Measurements from ENCODE around the gene TRMU.

- TF ChIP-seq CTCF (IDR thresholded peaks at IDR 0.05; ENCODE audit: extremely low read depth in 1 of 2, insufficient read depth in 1 of 2, low read depth in 1 of 2, low read length in 2 of 2) = no peak
- TF ChIP-seq MYC (IDR thresholded peaks at IDR 0.05; ENCODE audit: low read depth, low read length) = no peak
- no peak for TF ChIP-seq POLR2A (IDR thresholded peaks at IDR 0.05; ENCODE audit: low read depth, low read length)
- no peak for TF ChIP-seq JUN (IDR thresholded peaks at IDR 0.05; ENCODE audit: borderline replicate concordance, insufficient read depth, insufficient read length, low read depth)
- no peak for TF ChIP-seq EZH2 (IDR thresholded peaks at IDR 0.05; ENCODE audit: borderline replicate concordance, low read depth, low read length, severe bottlenecking)
- TF ChIP-seq POLR2AphosphoS5 (IDR thresholded peaks at IDR 0.05; ENCODE audit: insufficient read depth, low read depth, low read length) = no peak
- TF ChIP-seq MAX (IDR thresholded peaks at IDR 0.05; ENCODE audit: insufficient read depth, insufficient read length) = no peak
- TF ChIP-seq FOS (IDR thresholded peaks at IDR 0.05; ENCODE audit: borderline replicate concordance, insufficient read depth, low read length) = no peak
- no peak for TF ChIP-seq GATA2 (IDR thresholded peaks at IDR 0.05; ENCODE audit: insufficient read depth, insufficient read length, low read depth, low read length)
Measured at GRCh38 chr22:46288846-46289243, 46.7 kb upstream of the TRMU start.

Measured in endothelial cell of umbilical vein (primary cell).